RPMI8226 (cell line): Measurements from ENCODE around the gene FAHD2B.
"Not testable (repeated sequence)": the region's sequence is repeated elsewhere in the genome, so short reads cannot be mapped to it uniquely, and the experiment has no call there.

Experiments
- DNase-seq: peaks from one replicate; pipeline ENCODE4 v3.0.0-alpha.2; 2015

Gene FAHD2B

GRCh38 chr2:97094772-97095611 lies at the start of gene FAHD2B:
FAHD2B (minus strand) TSS chr2:97094882; CDS start chr2:97091706, 3,176 bp downstream.
- peak; percentile 84 for DNase-seq

GRCh38 chr2:97144016-97144415 lies 49.3 kb upstream of the FAHD2B start:
- DNase-seq = not testable (repeated sequence)

- DNase-seq = not testable (repeated sequence)
Observed at GRCh38 chr2:97129090-97129489, 34.4 kb upstream of the FAHD2B start.

GRCh38 chr2:97113882-97114255 lies 19.2 kb upstream of the FAHD2B start:
- not testable (repeated sequence) for DNase-seq

- peak; percentile 90 for DNase-seq
Observed at GRCh38 chr2:97113050-97113881, 18.6 kb upstream of the FAHD2B start, which contains the start of gene ANKRD36. ANKRD36 (plus strand) TSS chr2:97113153; CDS start chr2:97113740, 587 bp downstream.

GRCh38 chr2:97112320-97113049 lies 17.8 kb upstream of the FAHD2B start:
- peak; percentile 64 for DNase-seq

- not testable (repeated sequence) for DNase-seq
Observed at GRCh38 chr2:97111246-97111645, 16.6 kb upstream of the FAHD2B start.

GRCh38 chr2:97106878-97107277 lies 12.2 kb upstream of the FAHD2B start:
- not testable (repeated sequence) for DNase-seq

- DNase-seq = not testable (repeated sequence)
Observed at GRCh38 chr2:97098786-97099372, 4.2 kb upstream of the FAHD2B start.

- DNase-seq = no peak
Observed at GRCh38 chr2:97095661-97096060, 979 bp upstream of the FAHD2B start.

- not testable (repeated sequence) for DNase-seq
Observed at GRCh38 chr2:97093983-97094771, 505 bp downstream of the FAHD2B start.

GRCh38 chr2:97092946-97093345 lies 1.7 kb downstream of the FAHD2B start:
- not testable (repeated sequence) for DNase-seq

- not testable (repeated sequence) for DNase-seq
Observed at GRCh38 chr2:97088706-97089105, 6.0 kb downstream of the FAHD2B start.

GRCh38 chr2:97085093-97085492 lies 9.6 kb downstream of the FAHD2B start:
- DNase-seq = not testable (repeated sequence)

- DNase-seq = not testable (repeated sequence)
Observed at GRCh38 chr2:97083516-97083915, 11.2 kb downstream of the FAHD2B start.

- not testable (repeated sequence) for DNase-seq
Observed at GRCh38 chr2:97082206-97082605, 12.5 kb downstream of the FAHD2B start.

GRCh38 chr2:97080855-97081254 lies 13.8 kb downstream of the FAHD2B start:
- not testable (repeated sequence) for DNase-seq

- not testable (repeated sequence) for DNase-seq
Observed at GRCh38 chr2:97077213-97077612, 17.5 kb downstream of the FAHD2B start.

GRCh38 chr2:97070915-97071314 lies 23.8 kb downstream of the FAHD2B start:
- DNase-seq = not testable (repeated sequence)

- not testable (repeated sequence) for DNase-seq
Observed at GRCh38 chr2:97068722-97069121, 26.0 kb downstream of the FAHD2B start.

- no peak for DNase-seq
Observed at GRCh38 chr2:97068074-97068473, 26.6 kb downstream of the FAHD2B start.
